ENCODE results near the gene LAMB1. TPM values are rescaled to one million over a fixed set of nuclear protein-coding genes. Genes with fewer than 3 reads are reported as not detected.

The LAMB1 gene
- polyA plus RNA-seq, 1 donor from 2014 or later: not detected

GRCh38 chr7:108029034-108029433, 26.1 kb upstream of the LAMB1 start:
- no peak overlapping the region for H3K4me3 Mint-ChIP-seq
- peaks cover 2% of the 10 kb centered on the region for H3K27me3 Mint-ChIP-seq
- no peaks in the 10 kb centered on the region for H3K36me3 Mint-ChIP-seq

GRCh38 chr7:108028111-108028510, 25.1 kb upstream of the LAMB1 start:
- Mint-ChIP-seq H3K4me1 (no peaks in the 10 kb centered on the region), H3K27me3 (peaks cover 2% of the 10 kb centered on the region), H3K9me3 (peaks cover 0 to 3% (median 0%) of the 10 kb centered on the region in 3 donors), H3K36me3 (no peaks in the 10 kb centered on the region), H3K27ac (no peak overlapping the region), H3K4me3 (no peak overlapping the region)

More at GRCh38 chr7:108029034-108029433, 26.1 kb upstream of the LAMB1 start:
- H3K27ac Mint-ChIP-seq: no peak overlapping the region
- H3K4me1 Mint-ChIP-seq: no peaks in the 10 kb centered on the region
- H3K9me3 Mint-ChIP-seq: peaks cover 0 to 3% (median 0%) of the 10 kb centered on the region in 3 donors

- Mint-ChIP-seq H3K9me3 (peaks cover 0 to 3% (median 0%) of the 10 kb centered on the region in 3 donors), H3K36me3 (no peaks in the 10 kb centered on the region), H3K4me1 (no peaks in the 10 kb centered on the region), H3K27me3 (peaks cover 2% of the 10 kb centered on the region), H3K4me3 (no peak overlapping the region), H3K27ac (no peak overlapping the region)
These were observed 24.3 kb upstream of the LAMB1 start for GRCh38 chr7:108027239-108027638.

GRCh38 chr7:108026647-108027046, 23.7 kb upstream of the LAMB1 start:
- Mint-ChIP-seq H3K27ac (no peak overlapping the region), H3K9me3 (peaks cover 0 to 3% (median 0%) of the 10 kb centered on the region in 3 donors), H3K4me3 (no peak overlapping the region), H3K4me1 (no peaks in the 10 kb centered on the region), H3K27me3 (peaks cover 2% of the 10 kb centered on the region), H3K36me3 (no peaks in the 10 kb centered on the region)

GRCh38 chr7:108026116-108026515, 23.2 kb upstream of the LAMB1 start:
- peaks cover 0 to 3% (median 0%) of the 10 kb centered on the region in 3 donors for H3K9me3 Mint-ChIP-seq
- no peaks in the 10 kb centered on the region for H3K36me3 Mint-ChIP-seq
- no peak overlapping the region for H3K27ac Mint-ChIP-seq
- no peaks in the 10 kb centered on the region for H3K4me1 Mint-ChIP-seq
- H3K4me3 Mint-ChIP-seq: no peak overlapping the region
- peaks cover 4% of the 10 kb centered on the region for H3K27me3 Mint-ChIP-seq

GRCh38 chr7:108024538-108024937, 21.6 kb upstream of the LAMB1 start:
- Mint-ChIP-seq H3K27me3 (peaks cover 4% of the 10 kb centered on the region), H3K4me1 (no peaks in the 10 kb centered on the region), H3K4me3 (no peak overlapping the region), H3K27ac (no peak overlapping the region), H3K9me3 (peaks cover 0 to 3% (median 0%) of the 10 kb centered on the region in 3 donors), H3K36me3 (no peaks in the 10 kb centered on the region)

GRCh38 chr7:108020585-108020984, 17.6 kb upstream of the LAMB1 start:
- Mint-ChIP-seq H3K27me3 (peaks cover 11% of the 10 kb centered on the region), H3K4me1 (no peaks in the 10 kb centered on the region), H3K9me3 (no peaks in the 10 kb centered on the region), H3K27ac (no peak overlapping the region), H3K4me3 (no peak overlapping the region), H3K36me3 (no peaks in the 10 kb centered on the region)

GRCh38 chr7:108018668-108019067, 15.7 kb upstream of the LAMB1 start:
- H3K27me3 Mint-ChIP-seq: peaks cover 13% of the 10 kb centered on the region
- no peak overlapping the region for H3K27ac Mint-ChIP-seq
- H3K9me3 Mint-ChIP-seq: no peaks in the 10 kb centered on the region
- H3K36me3 Mint-ChIP-seq: no peaks in the 10 kb centered on the region
- H3K4me1 Mint-ChIP-seq: no peaks in the 10 kb centered on the region
- peak overlapping the region in 1 of 4 donors; percentile 58 for H3K4me3 Mint-ChIP-seq

GRCh38 chr7:108017776-108018151, 14.8 kb upstream of the LAMB1 start:
- Mint-ChIP-seq H3K4me1 (no peaks in the 10 kb centered on the region), H3K27me3 (peaks cover 13% of the 10 kb centered on the region), H3K4me3 (peak overlapping the region in 1 of 4 donors; percentile 51), H3K36me3 (peaks cover under 1% of the 10 kb centered on the region), H3K9me3 (no peaks in the 10 kb centered on the region), H3K27ac (no peak overlapping the region)

GRCh38 chr7:108016841-108017775, 14.1 kb upstream of the LAMB1 start:
- H3K36me3 Mint-ChIP-seq: peaks cover 3% of the 10 kb centered on the region
- no peaks in the 10 kb centered on the region for H3K9me3 Mint-ChIP-seq
- no peak overlapping the region for H3K27ac Mint-ChIP-seq
- H3K4me1 Mint-ChIP-seq: no peaks in the 10 kb centered on the region
- no peak overlapping the region for H3K4me3 Mint-ChIP-seq
- H3K27me3 Mint-ChIP-seq: peaks cover 13% of the 10 kb centered on the region

GRCh38 chr7:108015740-108016139, 12.8 kb upstream of the LAMB1 start:
- H3K9me3 Mint-ChIP-seq: no peaks in the 10 kb centered on the region
- H3K27me3 Mint-ChIP-seq: peaks cover 11% of the 10 kb centered on the region
- H3K4me3 Mint-ChIP-seq: no peak overlapping the region
- peaks cover 3% of the 10 kb centered on the region for H3K36me3 Mint-ChIP-seq
- no peaks in the 10 kb centered on the region for H3K4me1 Mint-ChIP-seq
- no peak overlapping the region for H3K27ac Mint-ChIP-seq

GRCh38 chr7:108014747-108015682, 12.1 kb upstream of the LAMB1 start:
- H3K4me3 Mint-ChIP-seq: no peak overlapping the region
- peaks cover 3% of the 10 kb centered on the region for H3K36me3 Mint-ChIP-seq
- H3K27me3 Mint-ChIP-seq: peaks cover 10% of the 10 kb centered on the region
- H3K4me1 Mint-ChIP-seq: no peaks in the 10 kb centered on the region
- no peak overlapping the region for H3K27ac Mint-ChIP-seq
- no peaks in the 10 kb centered on the region for H3K9me3 Mint-ChIP-seq

GRCh38 chr7:108014215-108014614, 11.3 kb upstream of the LAMB1 start:
- Mint-ChIP-seq H3K36me3 (peaks cover 3% of the 10 kb centered on the region), H3K27ac (no peak overlapping the region), H3K9me3 (no peaks in the 10 kb centered on the region), H3K4me3 (no peak overlapping the region), H3K27me3 (peaks cover 7% of the 10 kb centered on the region), H3K4me1 (no peaks in the 10 kb centered on the region)

GRCh38 chr7:108012499-108013430, 9.8 kb upstream of the LAMB1 start:
- H3K36me3 Mint-ChIP-seq: peaks cover 3% of the 10 kb centered on the region
- no peaks in the 10 kb centered on the region for H3K9me3 Mint-ChIP-seq
- no peak overlapping the region for H3K4me3 Mint-ChIP-seq
- peak overlapping the region in 1 of 3 donors; percentile 6 for H3K27ac Mint-ChIP-seq
- no peaks in the 10 kb centered on the region for H3K4me1 Mint-ChIP-seq
- H3K27me3 Mint-ChIP-seq: peaks cover 2% of the 10 kb centered on the region

All from IgD-negative memory B cell (primary cell).